H1 (cell line): Measurements from ENCODE around the gene KANSL1L. TPM values are rescaled to one million over a fixed set of nuclear protein-coding genes. Genes with fewer than 3 reads are reported as not detected.

Experiments used
- BCL11A ChIP-seq, 2 experiments: IDR thresholded peaks; one replicate each; pipeline ENCODE4 v1.6.1; 2011; ENCODE audit warnings: low read depth in 2 of 2, low read length in 2 of 2, mild to moderate bottlenecking in 2 of 2
- CHD2 ChIP-seq: IDR thresholded peaks from 2 replicates; pipeline ENCODE4 v1.6.1; 2012; ENCODE audit warnings: low read length, improper control_type of control experiment
- CTBP2 ChIP-seq: IDR thresholded peaks from 2 replicates; pipeline ENCODE4 v1.7.0; 2011; ENCODE audit warnings: borderline replicate concordance, mild to moderate bottlenecking, moderate library complexity, mixed read lengths, low read length; ENCODE audit not compliant: insufficient read depth, insufficient read length
- GTF2F1 ChIP-seq: IDR thresholded peaks from 2 replicates; pipeline ENCODE4 v1.6.1; 2012; ENCODE audit warnings: low read depth, low read length, improper control_type of control experiment, borderline replicate concordance
- HDAC6 ChIP-seq: IDR thresholded peaks from one replicate; pipeline ENCODE4 v1.7.1; 2012; ENCODE audit warnings: low read depth, mild to moderate bottlenecking, inconsistent platforms, low read length, moderate library complexity
- KDM1A ChIP-seq: fragments of 200-600, 300-600 bp; sonication (generic); IDR thresholded peaks from 2 replicates; pipeline ENCODE4 v1.7.1; 2016; ENCODE audit warnings: mild to moderate bottlenecking, low read length, borderline replicate concordance
- polyA plus RNA-seq, 7 experiments: library from polyadenylated mRNA; depleted of rRNA in 3 of 7; stranded (reverse) in 5 of 7; unstranded in 2 of 7; fragments of >200 nt in 5 of 7; fragments of 200-250 nt in 2 of 7; gene quantifications; 1 replicate in 5 of 7; 2 replicates in 1 of 7; 4 replicates in 1 of 7; pipeline versions ENCODE4 v1.2.1 to v1.2.3, GENCODE V29; 2011 to 2013; ENCODE audit warnings: missing spikeins in 2 of 7, mixed read lengths in 2 of 7
- total RNA-seq: library from RNA; stranded (reverse); fragmentation: NEBNext Ultra II Directional; extraction: Animal tissue kit (Norgen Biotek cat#: 25700); gene quantifications from 2 replicates; pipeline ENCODE4 v1.2.1, GENCODE V29; 2021

KANSL1L gene
- total and polyA plus RNA-seq, 2 of the 8 experiments (the other 6 are each of a cell fraction or from before 2014, with no cell fraction given): 5.4 to 17.2 TPM

DNA sequence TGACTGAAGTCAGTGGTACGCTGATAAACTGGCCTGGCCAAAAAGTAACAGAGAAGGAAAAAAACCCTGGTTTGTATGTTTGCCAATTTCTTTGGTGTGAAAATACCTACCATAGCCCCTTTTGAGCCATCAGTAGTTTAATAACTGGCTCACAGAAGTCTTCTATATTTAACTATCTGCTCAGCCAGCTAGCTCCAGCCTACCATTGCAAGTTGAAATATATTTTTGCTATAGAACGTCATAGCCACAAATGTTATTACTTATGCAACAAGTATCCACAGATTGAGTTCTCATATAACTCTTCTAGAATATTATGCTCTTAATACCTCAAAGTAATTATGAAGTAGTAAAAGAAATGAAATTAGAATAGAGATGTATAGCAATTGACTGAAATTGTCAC, 143.6 kb downstream of the KANSL1L start (continued):
- TF ChIP-seq CHD2: no peak
- no peak for TF ChIP-seq GTF2F1
- TF ChIP-seq CTBP2: no peak
- no peak for TF ChIP-seq BCL11A (IDR thresholded peaks at IDR 0.05; ENCODE audit: low read depth in 2 of 2, low read length in 2 of 2)
- no peak for TF ChIP-seq HDAC6
- TF ChIP-seq KDM1A: no peak
